ENCODE results near the gene UBR2.
A peak's percentile ranks its signal among the peaks of the same experiment; 100 is the strongest.
"Not testable (repeated sequence)": the region's sequence is repeated elsewhere in the genome, so short reads cannot be mapped to it uniquely, and the experiment has no call there.

The UBR2 gene

DNA sequence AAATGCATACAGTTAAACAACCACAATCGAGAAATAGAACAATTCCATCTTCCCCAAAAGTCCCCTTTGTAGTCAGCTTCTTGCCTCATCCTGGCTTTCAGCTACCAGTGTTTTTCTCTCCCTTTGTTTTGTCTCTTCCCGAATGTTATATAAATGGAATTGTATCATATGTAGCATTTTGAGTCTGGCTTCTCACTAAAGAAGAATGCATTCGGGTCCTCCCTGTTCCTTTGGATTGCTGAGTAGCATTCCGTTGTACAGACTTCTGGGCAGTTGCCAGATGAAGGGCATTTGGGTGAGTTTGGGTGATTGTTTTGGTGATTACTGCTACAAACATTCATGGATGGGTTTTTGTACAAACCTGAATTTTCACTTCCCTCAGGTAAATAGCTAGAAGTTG, 130.8 kb downstream of the UBR2 start:
- no peak for DNase-seq

DNA sequence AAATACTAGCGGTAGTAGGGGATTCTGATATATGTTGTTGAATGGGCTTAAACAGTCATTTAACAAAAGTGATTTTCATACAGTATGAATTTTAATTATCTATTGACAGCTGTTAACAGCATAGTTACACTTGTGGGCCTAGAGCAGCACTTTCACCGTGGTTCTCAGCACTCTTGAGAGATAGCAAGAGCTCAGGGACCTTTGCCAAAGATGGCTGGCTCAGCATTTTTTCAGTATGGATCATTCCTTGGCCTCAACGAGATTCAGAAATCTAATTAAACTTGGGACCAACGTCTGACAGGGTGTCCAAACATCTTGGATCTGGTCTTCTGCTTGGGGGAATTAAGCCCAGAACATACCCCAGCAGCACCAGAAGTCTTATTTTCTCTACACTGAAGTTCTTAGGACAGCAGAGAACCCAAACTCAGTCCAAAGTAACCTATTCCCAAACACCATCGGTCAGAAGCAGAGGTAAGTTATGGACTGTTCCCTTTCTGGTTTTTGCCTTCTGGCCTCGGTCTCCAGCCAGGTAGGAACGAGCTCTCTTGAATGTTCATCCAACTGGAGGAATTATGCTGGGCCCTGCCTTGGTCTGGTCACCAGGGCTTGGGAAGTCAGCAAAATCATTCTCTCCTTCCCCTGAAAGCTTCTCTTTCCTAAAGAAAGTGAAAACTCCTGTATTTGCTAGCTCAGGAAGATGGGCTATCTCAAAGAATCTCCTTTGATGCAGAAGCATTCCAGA, 132.9 kb downstream of the UBR2 start:
- no peak for DNase-seq

DNA sequence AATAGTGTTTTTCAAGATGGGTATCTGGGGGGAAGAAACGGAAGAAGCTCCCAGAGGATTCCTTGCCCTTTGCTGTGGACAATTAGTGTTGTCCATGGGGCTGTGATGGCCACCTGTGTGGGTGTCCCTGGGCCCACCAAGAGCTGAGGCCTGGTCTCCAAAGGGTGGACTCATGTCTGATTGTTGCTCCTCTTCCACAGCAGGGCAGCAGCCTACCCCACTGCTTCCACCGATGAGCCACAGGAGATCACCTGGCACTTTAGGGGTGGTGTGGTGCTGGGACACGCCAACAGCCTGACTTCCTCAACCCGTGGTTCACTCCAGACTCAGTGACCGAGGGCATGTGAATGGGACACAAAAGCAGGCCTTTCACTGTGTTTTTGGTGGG, 133.4 kb downstream of the UBR2 start:
- no peak for DNase-seq

DNA sequence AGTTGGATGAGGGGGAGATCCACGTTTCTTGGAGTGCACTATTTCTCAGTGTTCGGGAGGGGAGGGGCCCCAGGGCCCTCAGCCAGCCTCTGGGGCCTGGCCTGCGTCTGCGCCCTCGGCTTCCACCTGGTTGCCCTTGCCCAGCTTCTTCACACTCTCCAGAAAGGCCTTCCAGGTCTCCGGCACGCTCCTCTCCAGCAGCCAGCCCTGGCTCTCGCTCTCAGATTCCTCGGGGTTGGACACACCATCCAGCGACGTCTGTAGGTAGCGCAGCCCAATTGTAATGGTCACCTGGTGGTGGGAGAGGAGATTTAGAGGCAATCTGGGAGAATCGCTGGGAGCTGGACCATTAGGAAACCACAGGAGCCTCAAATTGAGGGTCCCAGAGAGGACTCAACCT, 134.4 kb downstream of the UBR2 start:
- DNase-seq: no peak

DNA sequence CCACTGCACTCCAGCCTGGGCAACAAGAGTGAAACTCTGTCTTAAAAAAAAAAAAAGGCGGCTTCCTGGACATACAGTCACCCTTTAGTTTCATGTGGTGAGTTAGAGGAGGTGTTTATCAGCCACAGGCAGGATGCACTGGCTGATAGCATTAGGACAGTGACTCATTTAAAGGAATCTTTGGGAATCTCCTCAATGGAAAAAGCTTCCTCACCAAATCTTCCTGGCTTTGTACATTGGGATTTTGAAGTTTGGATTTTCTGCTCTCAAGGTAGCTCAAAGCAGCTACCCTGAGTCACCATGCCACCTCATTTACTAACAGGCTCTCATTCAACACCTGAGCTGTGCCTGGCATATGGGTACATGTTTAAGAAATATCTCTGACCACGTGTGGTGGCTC, 138.4 kb downstream of the UBR2 start:
- DNase-seq: no peak

DNA sequence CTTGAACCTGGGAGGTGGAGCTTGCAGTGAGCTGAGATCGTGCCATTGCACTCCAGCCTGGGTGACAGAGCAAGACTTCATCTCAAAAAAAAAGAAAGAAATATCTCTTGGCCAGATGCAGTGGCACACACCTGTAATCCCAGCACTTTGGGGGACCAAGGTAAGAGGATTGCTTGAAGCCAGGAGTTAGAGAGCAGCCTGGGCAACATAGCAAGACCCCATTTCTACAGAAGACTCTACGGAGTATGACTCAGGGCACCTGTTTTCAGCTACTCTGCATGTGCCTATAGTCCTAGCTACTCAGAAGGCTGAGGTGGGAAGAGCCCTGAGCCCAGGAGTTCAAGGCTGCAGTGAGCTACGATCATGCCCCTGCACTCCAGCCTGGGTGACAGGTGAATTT, 139.0 kb downstream of the UBR2 start:
- DNase-seq: not testable (repeated sequence)

DNA sequence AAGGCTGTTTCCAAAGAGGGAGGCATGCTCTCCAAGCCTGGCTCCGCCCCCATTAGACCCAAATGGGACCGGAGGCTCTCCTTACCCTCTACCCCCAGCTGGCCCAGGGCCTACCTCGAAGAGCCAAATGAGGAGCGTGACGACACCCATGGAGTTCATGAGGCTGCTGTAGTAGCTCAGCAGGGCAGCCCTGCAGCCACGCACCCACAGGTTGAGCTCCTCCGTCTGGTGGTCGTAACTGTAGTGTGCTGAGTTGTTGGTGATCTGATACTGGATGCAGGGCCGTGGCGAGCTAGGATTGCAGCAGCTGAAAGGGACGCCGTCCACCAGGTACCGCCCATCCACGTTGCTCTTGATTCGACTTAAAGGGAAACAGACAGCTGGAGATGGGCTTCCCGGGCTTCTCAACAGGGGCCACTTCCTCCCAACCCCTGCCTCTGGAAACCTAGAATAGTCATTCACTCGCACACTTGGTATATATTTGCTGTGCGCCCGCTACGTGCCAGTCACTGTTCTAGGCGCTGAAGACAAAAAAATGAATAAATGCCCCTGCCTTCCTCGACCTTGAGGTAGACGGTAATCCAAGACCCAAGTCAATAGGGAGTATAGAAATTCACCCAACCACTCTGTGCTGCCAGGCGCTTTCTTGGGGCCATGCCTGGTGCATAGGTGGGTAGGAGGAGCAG, 140.6 kb downstream of the UBR2 start:
- DNase-seq: no peak

DNA sequence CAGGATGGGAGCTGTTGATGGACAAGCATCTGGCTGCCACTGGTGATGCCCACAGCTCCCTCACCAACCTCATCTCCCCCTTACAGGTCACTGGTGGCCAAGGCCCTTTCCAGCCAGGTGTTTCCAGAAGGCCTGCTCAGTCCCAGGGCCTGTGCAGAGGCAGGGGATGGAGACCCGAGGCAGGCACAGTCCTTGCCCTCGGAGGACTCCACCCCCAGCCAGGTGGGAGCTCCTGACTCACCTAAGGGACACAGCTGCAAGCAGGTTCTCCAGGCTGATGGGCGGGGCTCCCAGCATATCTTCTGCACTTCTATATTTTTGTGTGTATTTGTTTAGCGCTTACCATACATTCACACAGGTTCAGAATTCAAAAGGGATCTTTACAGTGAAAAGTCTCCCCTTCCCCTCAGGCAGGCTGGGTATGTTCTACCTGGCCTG, 141.1 kb downstream of the UBR2 start:
- DNase-seq: no peak

DNA sequence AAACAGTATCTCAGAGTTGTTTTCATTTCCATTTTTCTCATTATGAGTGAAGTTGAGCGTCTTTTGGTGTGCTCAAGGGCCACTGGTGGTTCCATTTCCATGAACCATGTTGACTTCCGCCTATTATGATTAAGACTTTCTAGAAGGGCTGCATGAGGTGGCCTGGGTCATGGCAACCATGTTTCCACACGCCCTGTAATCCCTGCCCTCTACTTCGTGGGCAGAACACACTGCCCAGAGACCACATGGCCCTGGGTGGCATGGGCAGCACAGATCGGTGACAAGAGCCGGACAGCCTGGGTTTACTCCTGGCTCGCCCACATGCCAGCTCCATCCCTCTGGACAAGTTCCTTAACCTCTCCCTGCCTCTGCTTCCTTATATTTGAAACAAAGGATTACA, 143.8 kb downstream of the UBR2 start:
- no peak for DNase-seq

DNA sequence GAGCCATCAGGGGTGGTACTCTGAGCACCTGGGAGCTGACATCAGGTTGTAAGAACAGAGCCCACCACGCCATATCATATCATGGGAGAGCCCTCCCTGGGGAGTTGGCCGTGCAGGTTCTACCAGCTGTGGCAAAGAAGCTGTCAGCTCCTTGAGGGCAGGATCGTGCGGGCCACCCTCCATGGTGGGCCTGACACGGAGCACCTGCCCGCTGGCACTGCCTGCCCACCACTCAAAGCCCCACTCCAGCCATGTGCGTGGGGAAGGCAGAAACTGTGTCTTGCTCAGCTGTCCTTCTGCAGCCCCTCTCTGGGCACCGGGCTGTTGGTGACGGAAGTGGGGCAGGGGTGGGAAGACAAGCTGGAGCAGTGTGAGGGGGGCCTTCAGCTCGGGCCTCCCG, 144.3 kb downstream of the UBR2 start:
- no peak for DNase-seq

DNA sequence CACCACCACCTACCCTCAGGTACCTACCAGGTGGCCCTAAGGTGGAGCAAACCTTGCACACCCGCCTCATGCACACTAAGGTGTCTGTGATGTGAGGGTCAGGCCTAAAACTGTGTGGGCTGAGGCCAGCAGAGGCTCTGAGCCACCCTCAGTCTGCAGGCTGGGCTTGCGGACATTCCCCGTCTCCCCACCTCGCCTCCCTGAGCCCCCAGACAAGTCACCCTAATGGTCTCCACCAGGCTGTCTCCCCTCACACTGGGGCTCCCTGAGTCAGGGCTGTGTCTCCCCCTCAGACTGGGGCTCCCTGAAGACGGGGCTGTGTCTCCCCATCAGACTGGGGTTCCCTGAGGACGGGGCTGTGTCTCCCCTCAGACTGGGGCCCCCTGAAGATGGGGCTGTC, 146.0 kb downstream of the UBR2 start:
- no peak for DNase-seq

DNA sequence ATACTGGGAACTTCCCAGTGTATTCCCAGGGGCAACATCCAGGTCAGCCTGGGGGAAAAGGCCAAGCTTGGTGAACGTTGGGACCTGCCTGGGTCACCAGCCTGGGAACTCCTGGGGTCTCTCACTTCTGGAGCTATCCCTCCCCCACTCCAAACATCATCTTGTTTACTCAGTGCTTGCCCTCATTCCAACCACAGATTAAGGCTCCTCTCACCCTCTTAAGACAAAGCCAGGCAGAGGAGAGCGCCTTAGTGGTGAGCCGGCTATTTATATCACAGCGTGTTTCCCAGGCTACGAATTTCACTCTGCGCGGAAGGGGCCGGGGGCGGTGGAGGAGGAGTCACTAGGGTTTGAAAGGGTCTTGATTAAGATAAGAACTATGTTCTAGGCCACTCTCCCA, 146.5 kb downstream of the UBR2 start:
- no peak for DNase-seq

DNA sequence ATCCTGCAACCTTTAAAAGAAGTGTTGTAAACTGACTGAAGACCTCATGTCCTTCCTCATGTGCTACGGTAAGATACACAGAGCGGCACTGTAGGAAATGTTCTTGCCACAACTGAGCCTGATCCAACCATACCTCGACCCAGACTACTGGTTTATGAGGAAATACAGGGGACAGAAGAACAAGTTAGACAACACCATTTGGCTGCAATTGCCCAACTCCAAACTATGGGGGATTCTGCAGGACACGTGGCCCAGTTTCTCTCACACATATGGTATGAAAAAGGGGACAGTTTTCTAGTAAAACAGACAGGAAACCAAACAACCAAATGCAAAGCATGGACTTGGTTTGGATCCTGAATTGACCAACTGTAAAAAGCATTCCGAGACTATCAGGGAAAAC, 148.1 kb downstream of the UBR2 start:
- DNase-seq: no peak

DNA sequence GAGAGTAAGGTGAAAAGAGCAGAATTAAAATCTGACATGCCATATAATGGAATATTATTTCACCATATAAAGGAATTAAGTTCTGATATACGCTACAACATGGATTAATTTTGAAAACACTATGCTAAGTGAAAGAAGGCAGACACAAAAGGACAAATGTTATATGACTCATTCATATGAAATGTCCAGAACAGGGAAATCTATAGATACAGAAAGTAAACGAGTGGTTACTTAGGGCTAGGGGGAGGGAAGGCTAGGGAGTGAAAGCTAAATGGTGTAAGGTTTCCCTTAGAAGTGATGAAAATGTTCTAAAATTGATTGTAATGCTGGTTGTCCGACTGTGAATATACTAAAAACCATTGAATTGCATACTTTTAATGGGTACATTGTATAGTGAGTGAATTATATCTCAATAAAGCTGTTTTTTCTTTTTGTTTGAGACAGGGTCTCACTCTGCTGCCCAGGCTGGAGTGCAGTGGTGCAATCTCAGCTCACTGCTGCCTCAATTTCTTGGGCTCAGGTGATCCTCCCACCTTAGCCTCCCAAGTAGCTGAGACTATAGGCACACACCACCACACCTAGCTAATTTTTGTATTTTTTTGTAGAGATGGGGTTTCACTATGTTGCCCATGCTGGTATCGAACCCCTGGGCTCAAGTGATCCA, 150.4 kb downstream of the UBR2 start:
- no peak for DNase-seq

DNA sequence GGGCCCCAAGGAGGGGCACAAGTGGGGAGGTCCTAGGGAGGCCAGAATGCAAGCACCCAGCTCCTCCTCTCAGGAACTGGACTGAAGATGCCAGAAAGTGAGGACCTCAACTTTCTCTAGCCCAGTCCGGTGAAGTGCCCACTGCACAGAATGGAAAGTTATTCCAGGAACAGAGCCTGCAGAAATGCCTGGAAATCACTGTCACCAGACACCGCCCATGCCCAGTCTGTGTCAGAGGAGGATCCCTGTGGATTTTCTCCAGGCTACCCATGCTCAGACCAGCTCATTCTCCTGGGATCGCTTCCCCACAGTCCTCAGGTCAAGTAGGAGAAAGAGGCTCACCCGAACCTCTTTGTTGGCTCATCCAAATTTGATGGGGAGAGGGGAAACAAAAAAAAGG, 152.0 kb downstream of the UBR2 start:
- no peak for DNase-seq

DNA sequence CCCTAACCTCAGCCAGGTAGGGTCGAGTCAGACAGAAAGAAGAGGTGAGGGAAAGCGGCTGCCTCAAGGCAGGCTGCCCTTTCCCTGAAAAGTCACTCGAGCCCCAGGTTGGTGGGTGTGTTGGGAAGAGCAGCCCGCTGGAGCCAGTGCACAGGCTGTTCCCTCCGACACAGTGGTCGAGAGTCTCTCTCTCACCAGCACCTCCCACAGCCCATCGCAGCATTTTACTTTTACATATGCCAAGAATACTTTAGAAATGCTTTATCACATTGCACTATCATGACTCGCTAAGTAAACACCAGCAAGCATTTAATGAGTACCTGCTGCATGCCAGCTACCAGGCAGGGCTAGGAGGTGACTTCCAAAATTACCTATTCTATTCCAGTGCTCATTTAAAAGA, 156.9 kb downstream of the UBR2 start:
- no peak for DNase-seq

DNA sequence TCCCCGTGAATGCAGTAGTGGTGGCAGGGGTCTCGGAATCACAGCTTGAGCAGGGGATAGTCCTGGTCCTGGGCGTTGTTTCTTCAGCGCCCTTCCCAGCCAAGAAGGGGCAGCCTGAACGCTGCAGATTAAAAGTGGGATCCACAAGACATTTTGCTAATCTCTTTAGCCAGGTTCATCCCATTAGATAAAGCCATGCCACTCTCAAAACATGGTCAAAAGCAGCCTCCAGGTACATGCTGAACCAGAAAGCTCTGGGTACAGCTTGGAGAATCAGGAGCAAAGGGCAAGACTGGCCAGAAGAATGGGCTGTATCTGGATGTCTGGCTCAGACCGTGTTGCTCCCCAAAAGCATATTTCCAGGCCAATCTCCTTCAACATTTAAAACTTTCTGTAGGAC, 158.7 kb downstream of the UBR2 start, which contains the start of gene PRPH2:
PRPH2 (minus strand) TSS at position 101 of the 400 bp plus-strand sequence. CDS start 263 bp downstream, outside the sequence.
- DNase-seq: no peak

DNA sequence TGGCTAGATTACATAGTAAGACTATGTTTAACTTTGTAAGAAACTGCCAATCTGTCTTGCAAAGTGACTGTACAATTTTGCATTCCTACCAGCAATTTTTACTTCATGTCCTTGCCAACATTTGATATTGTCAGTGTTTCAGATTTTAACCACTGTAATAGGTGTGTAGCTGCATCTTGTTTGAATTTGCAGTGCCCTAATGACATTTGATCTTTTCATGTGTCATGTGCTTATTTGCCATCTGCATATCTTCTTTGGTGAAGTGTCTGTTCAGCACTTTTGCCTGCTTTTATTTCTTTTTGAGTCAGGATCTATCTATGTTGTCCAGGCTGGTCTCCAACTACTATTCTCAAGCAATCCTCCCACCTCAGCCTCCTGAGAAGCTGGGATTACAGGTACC, 161.0 kb downstream of the UBR2 start:
- DNase-seq: no peak

DNA sequence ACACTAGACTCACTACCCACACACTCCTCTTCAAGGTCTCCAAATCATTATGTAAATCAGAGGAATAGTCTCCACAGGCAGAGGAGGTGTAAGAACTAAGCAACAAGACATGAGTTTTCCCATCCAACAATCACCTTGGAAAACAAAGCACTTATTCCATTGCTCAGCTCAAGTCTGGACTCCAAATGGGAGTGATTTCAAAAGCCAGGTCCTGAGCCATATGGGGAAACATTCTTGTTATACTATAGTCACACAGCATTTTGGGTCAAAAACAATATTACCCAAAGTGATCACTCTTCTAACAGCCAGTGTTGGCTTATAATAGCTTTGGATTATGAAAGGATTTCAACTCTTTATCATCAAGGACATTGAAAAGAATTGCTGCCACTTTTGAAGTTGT, 162.2 kb downstream of the UBR2 start:
- no peak for DNase-seq

DNA sequence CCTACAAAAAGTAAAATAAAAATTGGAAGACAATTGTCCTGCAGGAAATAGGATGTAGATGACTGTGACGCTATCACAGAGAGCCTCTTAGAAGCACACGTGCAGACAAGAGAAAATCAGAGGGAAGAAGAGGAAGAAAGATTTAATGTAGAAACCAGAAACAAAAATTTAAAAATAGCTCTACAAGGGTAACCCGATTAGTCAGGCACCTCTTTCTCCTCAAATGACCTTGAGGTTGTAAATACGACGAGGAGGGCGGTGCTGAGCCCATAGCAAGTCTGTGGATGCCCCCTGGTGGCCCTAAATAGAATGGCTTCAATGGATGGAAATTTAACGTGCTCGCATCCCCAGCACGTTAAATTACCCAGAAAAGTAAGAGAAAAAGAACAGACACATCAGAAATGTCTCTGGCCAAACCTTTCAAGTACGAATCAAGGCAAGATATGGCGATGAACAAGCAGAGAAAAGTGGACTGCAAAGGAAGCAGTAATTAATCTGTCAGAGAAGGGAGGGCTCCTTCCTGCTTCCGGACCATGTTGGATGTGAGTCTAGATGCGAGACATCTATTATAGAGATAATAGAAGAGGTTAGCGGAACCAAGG, 162.8 kb downstream of the UBR2 start:
- DNase-seq: peak; percentile 72

DNA sequence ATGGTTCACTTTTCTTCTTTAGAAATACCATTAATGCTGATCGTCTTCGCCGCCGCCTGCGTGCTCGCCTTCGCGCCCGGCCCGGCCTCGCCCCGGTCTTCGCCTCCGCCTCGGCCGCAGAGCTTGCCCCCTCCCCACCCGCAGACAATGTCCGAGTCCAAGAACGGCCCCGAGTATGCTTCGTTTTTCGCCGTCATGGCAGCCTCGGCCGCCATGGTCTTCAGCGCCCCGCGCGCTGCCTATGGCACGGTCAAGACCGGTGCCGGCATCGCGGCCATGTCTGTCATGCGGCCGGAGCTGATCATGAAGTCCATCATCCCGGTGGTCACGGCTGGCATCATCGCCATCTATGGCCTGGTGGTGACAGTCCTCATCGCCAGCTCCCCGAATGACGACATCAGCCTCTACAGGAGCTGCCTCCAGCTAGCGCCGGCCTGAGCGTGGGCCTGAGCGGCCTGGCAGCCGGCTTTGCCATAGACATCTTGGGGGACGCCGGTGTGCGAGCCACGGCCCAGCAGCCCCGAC, 163.3 kb downstream of the UBR2 start:
- DNase-seq: peak; percentile 64

DNA sequence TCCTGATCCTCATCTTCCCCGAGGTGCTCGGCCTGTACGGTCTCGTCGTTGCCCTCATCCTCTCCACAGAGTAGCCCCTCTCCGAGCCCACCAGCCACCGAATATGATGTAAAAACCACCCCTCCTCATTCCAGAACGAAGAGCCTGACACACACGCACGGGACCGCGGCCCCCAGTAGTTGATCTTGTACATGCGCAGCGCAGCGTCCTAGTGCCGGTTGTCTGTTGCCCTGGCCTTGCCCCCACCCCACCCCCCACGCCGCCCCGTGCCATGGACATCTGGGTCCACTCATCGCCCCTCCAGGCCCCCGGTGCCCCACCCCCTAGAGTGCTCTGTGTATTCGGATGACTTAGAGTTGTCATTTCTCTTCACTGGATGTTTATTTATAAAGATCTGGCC, 163.8 kb downstream of the UBR2 start:
- no peak for DNase-seq

DNA sequence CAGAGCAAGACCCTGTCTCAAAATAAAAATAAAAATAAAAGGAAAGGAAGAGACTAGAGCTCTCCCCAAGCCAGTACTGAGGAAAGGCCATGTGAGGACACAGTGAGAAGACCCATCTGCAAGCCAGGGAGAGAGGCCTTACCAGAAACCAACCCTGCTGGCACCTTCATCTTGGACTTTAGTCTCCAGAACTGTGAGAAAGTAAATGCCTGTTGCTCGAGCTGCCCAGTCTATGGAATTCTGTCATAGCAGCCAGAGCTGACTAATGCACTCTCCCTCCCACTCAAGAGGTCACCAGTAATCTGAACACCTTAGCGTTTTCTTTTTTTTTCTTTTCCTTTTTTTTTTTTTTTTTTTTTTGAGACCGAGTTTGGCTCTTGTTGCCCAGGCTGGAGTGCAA, 165.9 kb downstream of the UBR2 start:
- no peak for DNase-seq

All from activated CD8-positive, alpha-beta memory T cell treated with anti-CD3 and anti-CD28 coated beads, Interleukin-2, amount 50 U/mL, for 48 hours (primary cell).